ENCODE data around the gene OR10H2.
"Not testable (repeated sequence)": the region's sequence is repeated elsewhere in the genome, so short reads cannot be mapped to it uniquely, and the experiment has no call there.

The OR10H2 gene

GRCh38 chr19:15769586-15769985 is 41.8 kb downstream of the OR10H2 start:
- DNase-seq (ENCODE audit: low spot score): no peak

- DNase-seq (ENCODE audit: low spot score): not testable (repeated sequence)
These were observed 46.3 kb downstream of the OR10H2 start for GRCh38 chr19:15774159-15774558.

- no peak for DNase-seq (ENCODE audit: low spot score)
These were observed 47.4 kb downstream of the OR10H2 start for GRCh38 chr19:15775249-15775648.

- DNase-seq (ENCODE audit: low spot score): no peak
These were observed 48.4 kb downstream of the OR10H2 start for GRCh38 chr19:15776264-15776663.

- DNase-seq (ENCODE audit: low spot score): no peak
These were observed 49.5 kb downstream of the OR10H2 start for GRCh38 chr19:15776991-15777970.
